ENCODE measurements around the gene MATN4.

- TF ChIP-seq CTCF (IDR thresholded peaks at IDR 0.05) = no peak
- TF ChIP-seq POLR2AphosphoS5 (IDR thresholded peaks at IDR 0.05) = no peak
- TF ChIP-seq EP300 (IDR thresholded peaks at IDR 0.05) = no peak
- no peak for TF ChIP-seq POLR2A (IDR thresholded peaks at IDR 0.05)
These were observed 19.2 kb downstream of the MATN4 start for GRCh38 chr20:45288860-45289259.
